Astrocyte (in vitro differentiated cells and primary cell): ENCODE results near the gene SYVN1. TPM values are rescaled to one million over a fixed set of nuclear protein-coding genes. Genes with fewer than 3 reads are reported as not detected.

Source experiments
- DNase-seq: peaks from one replicate; pipeline ENCODE4 v3.0.0-alpha.2; 2010; ENCODE audit warnings: low read depth
- FAIRE-seq: peaks from 2 replicates; lab custom pipeline; 2011; peaks lifted over from hg19 to GRCh38; lab: Jason Lieb, UNC
- H2AFZ ChIP-seq: 2 replicates; pipeline ENCODE4 v1.6.0; 2012; ENCODE audit warnings: low read depth, low read length, inconsistent platforms
- H3K27ac ChIP-seq: 2 replicates; pipeline ENCODE4 v1.5.1; 2011; ENCODE audit warnings: low read depth, low read length, inconsistent platforms
- H3K27me3 ChIP-seq: 2 replicates; pipeline ENCODE4 v1.6.0; 2011; ENCODE audit warnings: low read length, inconsistent platforms; ENCODE audit not compliant: insufficient read depth
- H3K36me3 ChIP-seq: 2 replicates; pipeline ENCODE4 v1.5.1; 2011; ENCODE audit warnings: low read length, inconsistent platforms; ENCODE audit not compliant: insufficient read depth
- H3K4me1 ChIP-seq: 2 replicates; pipeline ENCODE4 v1.5.1; 2011; ENCODE audit warnings: low read length, inconsistent platforms; ENCODE audit not compliant: insufficient read depth
- H3K4me2 ChIP-seq: 2 replicates; pipeline ENCODE4 v1.6.0; 2012; ENCODE audit warnings: low read length, inconsistent platforms
- H3K4me3 ChIP-seq: 2 replicates; pipeline ENCODE4 v1.5.1; 2011; ENCODE audit warnings: low read depth, mild to moderate bottlenecking, low read length, inconsistent platforms; ENCODE audit not compliant: insufficient read depth
- H3K79me2 ChIP-seq: 2 replicates; pipeline ENCODE4 v1.6.0; 2012; ENCODE audit warnings: mild to moderate bottlenecking, low read length, inconsistent platforms; ENCODE audit not compliant: insufficient read depth
- H3K9ac ChIP-seq: 2 replicates; pipeline ENCODE4 v1.6.0; 2012; ENCODE audit warnings: mild to moderate bottlenecking, low read length, inconsistent platforms
- H3K9me3 ChIP-seq: 2 replicates; pipeline ENCODE4 v1.5.1; 2012; ENCODE audit warnings: low read depth, mild to moderate bottlenecking, low read length, inconsistent platforms; ENCODE audit not compliant: insufficient read depth
- H4K20me1 ChIP-seq: 2 replicates; pipeline ENCODE4 v1.6.0; 2012; ENCODE audit warnings: low read length, inconsistent platforms; ENCODE audit not compliant: insufficient read depth
- H3K27ac Mint-ChIP-seq: one replicate; pipeline ENCODE4 v1.8.0; 2021; ENCODE audit warnings: mild to moderate bottlenecking, mixed read lengths; ENCODE audit not compliant: unreplicated experiment
- H3K27me3 Mint-ChIP-seq: one replicate; pipeline ENCODE4 v1.8.0; 2021; ENCODE audit warnings: low read depth, mixed read lengths; ENCODE audit not compliant: unreplicated experiment
- H3K36me3 Mint-ChIP-seq: one replicate; pipeline ENCODE4 v1.8.0; 2021; ENCODE audit warnings: low read depth, mixed read lengths; ENCODE audit not compliant: unreplicated experiment
- H3K4me1 Mint-ChIP-seq: one replicate; pipeline ENCODE4 v1.8.0; 2021; ENCODE audit warnings: low read depth, mixed read lengths; ENCODE audit not compliant: unreplicated experiment
- H3K4me3 Mint-ChIP-seq: one replicate; pipeline ENCODE4 v1.8.0; 2021; ENCODE audit warnings: mild to moderate bottlenecking, moderate library complexity, mixed read lengths; ENCODE audit not compliant: unreplicated experiment
- H3K9me3 Mint-ChIP-seq: one replicate; pipeline ENCODE4 v1.8.0; 2021; ENCODE audit warnings: mild to moderate bottlenecking, mixed read lengths; ENCODE audit not compliant: unreplicated experiment
- CTCF ChIP-seq: IDR thresholded peaks from 2 replicates; pipeline ENCODE4 v1.5.1; 2011; ENCODE audit warnings: low read depth, mild to moderate bottlenecking, inconsistent platforms, low read length, moderate library complexity; ENCODE audit not compliant: insufficient read depth
- EZH2 ChIP-seq: IDR thresholded peaks from 2 replicates; pipeline ENCODE4 v1.6.1; 2012; ENCODE audit warnings: mild to moderate bottlenecking, low read length, inconsistent platforms; ENCODE audit not compliant: insufficient read depth
- total RNA-seq: library from RNA; stranded (reverse); gene quantifications from 2 replicates; pipeline ENCODE4 v1.2.1, GENCODE V29; 2021

The SYVN1 gene
- total RNA-seq, 1 donor from 2014 or later = 43.0 TPM

- no peaks in the 10 kb centered on the region for H3K9me3 Mint-ChIP-seq
- Histone ChIP-seq H3K4me2 (no peak overlapping the region), H4K20me1 (peaks cover 55% of the 10 kb centered on the region), H2AFZ (no peak overlapping the region), H3K9ac (no peak overlapping the region), H3K36me3 (no peaks in the 10 kb centered on the region), H3K27ac (no peak overlapping the region), H3K4me3 (no peak overlapping the region), H3K4me1 (peaks cover 16% of the 10 kb centered on the region), H3K79me2 (peaks cover 48% of the 10 kb centered on the region), H3K9me3 (no peaks in the 10 kb centered on the region), H3K27me3 (no peaks in the 10 kb centered on the region)
- DNase-seq (no peak), FAIRE-seq (no peak)
- no peak for TF ChIP-seq EZH2
- no peak for TF ChIP-seq CTCF
- no peaks in the 10 kb centered on the region for H3K27me3 Mint-ChIP-seq
- no peak overlapping the region for H3K27ac Mint-ChIP-seq
- no peak overlapping the region for H3K4me3 Mint-ChIP-seq
- H3K4me1 Mint-ChIP-seq = peaks cover 13% of the 10 kb centered on the region
- no peaks in the 10 kb centered on the region for H3K36me3 Mint-ChIP-seq
These were observed 33.5 kb downstream of the SYVN1 start for GRCh38 chr11:65100674-65101350.

GRCh38 chr11:65096926-65097325, 37.4 kb downstream of the SYVN1 start:
- no peaks in the 10 kb centered on the region for H3K27me3 ChIP-seq
- peak overlapping the region; percentile 61 for H3K4me3 ChIP-seq
- Mint-ChIP-seq H3K9me3 (no peaks in the 10 kb centered on the region), H3K4me1 (peaks cover 7% of the 10 kb centered on the region), H3K27ac (no peak overlapping the region), H3K4me3 (peak overlapping the region; percentile 93), H3K36me3 (peaks cover 2% of the 10 kb centered on the region), H3K27me3 (no peaks in the 10 kb centered on the region)
- H2AFZ ChIP-seq = no peak overlapping the region
- TF ChIP-seq CTCF = no peak
- TF ChIP-seq EZH2 = no peak
- peak overlapping the region; percentile 79 for H3K4me2 ChIP-seq
- peak overlapping the region; percentile 89 for H3K9ac ChIP-seq
- peaks cover 32% of the 10 kb centered on the region for H3K79me2 ChIP-seq
- H3K36me3 ChIP-seq = no peaks in the 10 kb centered on the region
- H3K9me3 ChIP-seq = no peaks in the 10 kb centered on the region
- H4K20me1 ChIP-seq = peaks cover 25% of the 10 kb centered on the region
- peaks cover 8% of the 10 kb centered on the region for H3K4me1 ChIP-seq
- H3K27ac ChIP-seq = no peak overlapping the region
- DNase-seq (no peak), FAIRE-seq (no peak)
